Mesenchymal stem cell (in vitro differentiated cells and primary cell): ENCODE results near the gene NXPH4.

ENCODE experiments used
- DNase-seq: peaks from one replicate; pipeline ENCODE4 v3.0.0-alpha.2; 2013
- H2AFZ ChIP-seq: one replicate; pipeline ENCODE4 v1.6.1; 2013; ENCODE audit warnings: low read depth, mild to moderate bottlenecking, control low read depth, inconsistent platforms, low read length, moderate library complexity
- H2AK5ac ChIP-seq: 2 replicates; pipeline ENCODE4 v1.6.1; 2013; ENCODE audit warnings: low read length, moderate library complexity, mild to moderate bottlenecking, inconsistent platforms; ENCODE audit not compliant: severe bottlenecking
- H2BK120ac ChIP-seq: one replicate; pipeline ENCODE4 v1.6.1; 2013; ENCODE audit warnings: low read depth, mild to moderate bottlenecking, inconsistent platforms, low read length, moderate library complexity
- H2BK12ac ChIP-seq, 2 experiments: one replicate each; pipeline ENCODE4 v1.6.1; 2013; ENCODE audit warnings: inconsistent platforms in 2 of 2, low read length in 2 of 2, mild to moderate bottlenecking in 2 of 2, moderate library complexity in 2 of 2, control low read depth in 1 of 2
- H2BK15ac ChIP-seq: one replicate; pipeline ENCODE4 v1.6.1; 2013; ENCODE audit warnings: mild to moderate bottlenecking, low read depth, inconsistent platforms; ENCODE audit not compliant: poor library complexity, severe bottlenecking
- H2BK5ac ChIP-seq: 2 replicates; pipeline ENCODE4 v1.6.1; 2013; ENCODE audit warnings: low read depth, mild to moderate bottlenecking, low read length, control low read depth, inconsistent platforms; ENCODE audit not compliant: poor library complexity, severe bottlenecking
- H3K14ac ChIP-seq, 2 experiments: one replicate each; pipeline ENCODE4 v1.6.1; 2013; ENCODE audit warnings: inconsistent platforms in 2 of 2, low read length in 2 of 2, control low read depth in 1 of 2, mild to moderate bottlenecking in 1 of 2, moderate library complexity in 1 of 2
- H3K18ac ChIP-seq, 2 experiments: one replicate each; pipeline ENCODE4 v1.6.1; 2013; ENCODE audit warnings: inconsistent platforms in 2 of 2, low read length in 2 of 2, control low read depth in 1 of 2, low read depth in 1 of 2, mild to moderate bottlenecking in 1 of 2
- H3K23ac ChIP-seq, 2 experiments: one replicate each; pipeline ENCODE4 v1.6.1; 2013; ENCODE audit warnings: inconsistent platforms in 2 of 2, low read length in 2 of 2, mild to moderate bottlenecking in 2 of 2, moderate library complexity in 2 of 2, control low read depth in 1 of 2
- H3K27ac ChIP-seq: 2 replicates; pipeline ENCODE4 v1.5.1; 2013; ENCODE audit warnings: mild to moderate bottlenecking, moderate library complexity, low read length, control low read depth, inconsistent platforms; ENCODE audit not compliant: poor library complexity, severe bottlenecking
- H3K27me3 ChIP-seq, 2 experiments: 2 replicates each; pipeline versions ENCODE4 v1.6.1 to v1.7.0; 2013; ENCODE audit warnings: low read length in 2 of 2, mild to moderate bottlenecking in 2 of 2, moderate library complexity in 2 of 2, control low read depth in 1 of 2, inconsistent platforms in 1 of 2; ENCODE audit not compliant: control insufficient read depth in 1 of 2, insufficient read depth in 1 of 2
- H3K36me3 ChIP-seq, 2 experiments: 2 replicates each; pipeline versions ENCODE4 v1.6.1 to v1.7.0; 2013; ENCODE audit warnings: low read length in 2 of 2, control low read depth in 1 of 2, inconsistent platforms in 1 of 2, low read depth in 1 of 2, mild to moderate bottlenecking in 1 of 2; ENCODE audit not compliant: insufficient read depth in 2 of 2, control insufficient read depth in 1 of 2
- H3K4ac ChIP-seq, 2 experiments: one replicate each; pipeline ENCODE4 v1.6.1; 2013; ENCODE audit warnings: inconsistent platforms in 2 of 2, low read length in 2 of 2, mild to moderate bottlenecking in 2 of 2, moderate library complexity in 2 of 2, control low read depth in 1 of 2, low read depth in 1 of 2
- H3K4me1 ChIP-seq: 2 replicates; pipeline ENCODE4 v1.6.1; 2013; ENCODE audit warnings: low read depth, low read length, control low read depth; ENCODE audit not compliant: control insufficient read depth, insufficient read depth
- H3K4me2 ChIP-seq: 2 replicates; pipeline ENCODE4 v1.6.1; 2013; ENCODE audit warnings: low read length, mild to moderate bottlenecking, inconsistent platforms; ENCODE audit not compliant: poor library complexity, severe bottlenecking
- H3K4me3 ChIP-seq, 2 experiments: 2 replicates each; pipeline versions ENCODE4 v1.5.1 to v1.7.0; 2013; ENCODE audit warnings: low read length in 2 of 2, mild to moderate bottlenecking in 2 of 2, control low read depth in 1 of 2, low read depth in 1 of 2; ENCODE audit not compliant: insufficient read depth in 1 of 2
- H3K79me1 ChIP-seq: replicated peaks from 2 replicates; pipeline ENCODE4 v1.6.1; 2013; ENCODE audit warnings: mild to moderate bottlenecking, control low read depth, low read length, inconsistent platforms; ENCODE audit not compliant: poor library complexity, severe bottlenecking
- H3K9ac ChIP-seq: 2 replicates; pipeline ENCODE4 v1.7.0; 2013; ENCODE audit warnings: mild to moderate bottlenecking, low read length, moderate library complexity
- H3K9me3 ChIP-seq: 2 replicates; pipeline ENCODE4 v1.7.0; 2013; ENCODE audit warnings: mild to moderate bottlenecking, low read length; ENCODE audit not compliant: control insufficient read depth
- H4K8ac ChIP-seq: one replicate; pipeline ENCODE4 v1.6.1; 2013; ENCODE audit warnings: inconsistent platforms, mild to moderate bottlenecking, low read length, moderate library complexity
- H4K91ac ChIP-seq: one replicate; pipeline ENCODE4 v1.6.1; 2013; ENCODE audit warnings: mild to moderate bottlenecking, low read length, inconsistent platforms
- WGBS: methylation state at CpG from one replicate; pipeline ENCODE4 v1.1.7; 2013; ENCODE audit warnings: mixed read lengths; 5-methylcytosine and 5-hydroxymethylcytosine counted together

NXPH4 gene

DNA sequence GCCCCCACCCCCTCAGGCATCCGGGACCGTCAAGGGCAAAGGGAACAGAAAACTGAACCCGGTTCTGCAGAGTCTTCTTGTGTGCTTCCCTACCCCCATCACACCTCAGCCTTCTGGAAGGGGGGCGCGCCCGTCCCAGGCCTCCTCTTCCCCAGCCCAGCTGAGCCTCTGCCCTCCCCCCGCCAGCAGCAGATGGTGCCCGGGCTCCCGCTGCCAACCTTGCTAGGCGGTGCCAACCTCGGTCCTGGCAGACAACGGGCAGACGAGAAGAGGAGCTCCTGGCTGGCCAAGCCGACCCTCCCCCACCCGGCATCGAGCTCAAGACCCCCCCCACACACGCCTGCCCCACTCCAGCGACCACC is 25.7 kb downstream of the NXPH4 start:
- no peak overlapping the region for H3K18ac ChIP-seq
- H3K79me1 ChIP-seq: no peaks in the 10 kb centered on the region
- no peak overlapping the region for H4K8ac ChIP-seq
- no peak overlapping the region for H3K27ac ChIP-seq
- H4K91ac ChIP-seq: no peak overlapping the region
- H3K9me3 ChIP-seq: no peaks in the 10 kb centered on the region
- no peak for DNase-seq
- no peak overlapping the region for H2AFZ ChIP-seq
- no peak overlapping the region for H2BK120ac ChIP-seq
- WGBS: 8% methylated on average over 18 of the region's 18 CpGs
- no peak overlapping the region for H2BK15ac ChIP-seq
- H2BK5ac ChIP-seq: no peak overlapping the region
- H3K27me3 ChIP-seq: peaks cover 42 to 70% of the 10 kb centered on the region in 2 experiments
- no peak overlapping the region for H3K4me3 ChIP-seq
- H2AK5ac ChIP-seq: no peak overlapping the region
- H2BK12ac ChIP-seq: no peak overlapping the region
- H3K23ac ChIP-seq: no peak overlapping the region
- H3K9ac ChIP-seq: no peak overlapping the region
- peak overlapping the region; percentile 69 for H3K4me2 ChIP-seq
- H3K4me1 ChIP-seq: peaks cover 47% of the 10 kb centered on the region
- H3K4ac ChIP-seq: no peak overlapping the region
- H3K14ac ChIP-seq: no peak overlapping the region
- H3K36me3 ChIP-seq: no peaks in the 10 kb centered on the region

DNA sequence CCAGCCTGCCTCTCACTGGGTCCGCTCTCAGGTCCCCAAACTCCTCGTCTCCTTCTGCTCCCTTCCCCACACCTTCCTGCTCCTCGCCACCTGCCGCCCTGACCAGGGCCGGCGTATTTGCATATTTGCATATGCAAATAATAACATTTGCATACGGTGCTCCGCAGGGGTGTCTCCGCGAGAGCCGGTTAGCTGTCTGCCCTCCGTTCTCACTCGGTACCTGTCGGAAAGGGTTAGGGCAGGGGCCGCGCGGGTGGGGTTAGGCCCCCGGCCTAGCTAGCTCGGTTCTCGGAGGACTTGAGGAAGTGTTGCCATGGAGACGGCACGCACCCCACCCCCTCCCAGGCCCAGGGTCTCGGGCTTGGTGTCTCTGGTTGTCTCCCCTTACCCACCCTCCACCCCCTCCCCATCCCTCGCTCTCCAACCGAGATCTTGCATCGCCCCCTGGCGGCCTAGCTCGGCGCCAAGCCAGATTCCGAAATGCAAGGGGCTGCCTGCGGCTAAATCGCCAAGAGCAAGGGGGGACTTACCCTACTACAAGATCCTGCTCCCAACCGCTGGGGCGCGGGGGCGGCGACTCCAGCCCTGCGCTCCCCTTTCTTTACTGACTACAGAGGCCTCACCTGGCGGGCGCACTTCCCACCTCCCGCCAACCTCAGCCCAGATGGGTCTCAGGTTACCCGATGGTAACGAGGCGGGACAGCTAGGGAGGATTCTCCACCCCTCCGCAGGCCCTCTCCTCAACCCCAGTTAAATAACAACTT is 26.3 kb downstream of the NXPH4 start:
- peak overlapping the region; percentile 69 for H3K4me2 ChIP-seq
- no peak overlapping the region for H4K8ac ChIP-seq
- H3K4ac ChIP-seq: no peak overlapping the region
- no peak overlapping the region for H2BK12ac ChIP-seq
- no peak overlapping the region for H2AK5ac ChIP-seq
- H2BK15ac ChIP-seq: no peak overlapping the region
- H3K9ac ChIP-seq: peak overlapping the region; percentile 57
- no peak overlapping the region for H4K91ac ChIP-seq
- WGBS: 2% methylated on average over 41 of the region's 45 CpGs
- no peak overlapping the region for H3K14ac ChIP-seq
- peak overlapping the region; percentile 19 to 59 for H3K4me3 ChIP-seq
- H3K27me3 ChIP-seq: peaks cover 37 to 65% of the 10 kb centered on the region in 2 experiments
- H3K36me3 ChIP-seq: no peaks in the 10 kb centered on the region
- no peaks in the 10 kb centered on the region for H3K79me1 ChIP-seq
- no peak overlapping the region for H2BK5ac ChIP-seq
- no peaks in the 10 kb centered on the region for H3K9me3 ChIP-seq
- no peak overlapping the region for H3K18ac ChIP-seq
- DNase-seq: peak; percentile 63
- H2AFZ ChIP-seq: no peak overlapping the region
- no peak overlapping the region for H2BK120ac ChIP-seq
- H3K27ac ChIP-seq: no peak overlapping the region
- H3K4me1 ChIP-seq: peaks cover 44% of the 10 kb centered on the region
- peak overlapping the region in 1 of 2 experiments; percentile 86 for H3K23ac ChIP-seq

DNA sequence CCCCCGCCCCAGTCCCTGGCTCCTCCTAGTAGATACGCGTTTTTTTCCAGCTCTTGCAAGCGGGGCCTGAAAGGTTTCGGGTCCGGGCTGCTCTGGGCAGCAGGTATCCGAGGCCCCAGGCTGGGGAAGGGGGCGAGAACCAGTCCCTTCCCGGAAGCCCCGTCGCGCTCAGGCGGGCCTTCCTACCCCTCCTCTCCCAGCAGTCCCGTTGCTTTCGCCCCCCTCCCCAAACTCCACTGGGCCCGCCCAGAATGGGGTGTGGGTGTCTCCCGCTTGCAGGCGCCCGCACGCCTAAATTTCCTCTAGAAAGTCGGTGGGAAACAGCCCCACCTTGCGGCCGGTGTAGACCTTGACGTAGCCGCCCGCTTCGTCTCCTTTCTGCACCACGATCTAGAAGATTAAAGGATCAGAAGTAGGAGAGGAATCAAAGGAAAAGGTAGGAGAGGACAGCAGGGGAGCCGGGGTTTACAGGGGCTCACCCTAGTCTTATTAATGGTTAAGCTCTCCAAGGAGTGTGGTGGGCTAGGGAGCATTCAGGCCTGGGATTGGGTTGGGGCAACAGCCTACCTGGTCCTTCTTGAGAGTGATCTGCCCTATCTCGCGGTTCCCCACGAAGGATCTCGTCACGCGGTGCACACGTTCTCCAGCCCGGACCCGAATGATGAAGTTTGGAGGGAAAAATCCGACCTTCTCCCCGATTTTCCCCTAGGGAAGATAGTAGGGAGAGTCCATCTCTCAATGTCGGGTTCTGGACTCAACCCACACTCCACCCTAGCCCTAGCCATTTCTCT is 27.1 kb downstream of the NXPH4 start:
- H2AFZ ChIP-seq: no peak overlapping the region
- H3K4ac ChIP-seq: no peak overlapping the region
- H3K9me3 ChIP-seq: no peaks in the 10 kb centered on the region
- H2BK12ac ChIP-seq: no peak overlapping the region
- H2AK5ac ChIP-seq: no peak overlapping the region
- H3K79me1 ChIP-seq: no peaks in the 10 kb centered on the region
- H4K91ac ChIP-seq: no peak overlapping the region
- no peak overlapping the region for H3K23ac ChIP-seq
- H3K4me1 ChIP-seq: peaks cover 36% of the 10 kb centered on the region
- no peak overlapping the region for H3K18ac ChIP-seq
- no peaks in the 10 kb centered on the region for H3K36me3 ChIP-seq
- H3K27me3 ChIP-seq: peaks cover 37 to 56% of the 10 kb centered on the region in 2 experiments
- H3K4me3 ChIP-seq: peak overlapping the region; percentile 22 to 63
- H2BK15ac ChIP-seq: peak overlapping the region; percentile 15
- no peak overlapping the region for H2BK120ac ChIP-seq
- H3K9ac ChIP-seq: peak overlapping the region; percentile 43
- no peak overlapping the region for H4K8ac ChIP-seq
- no peak overlapping the region for H2BK5ac ChIP-seq
- WGBS: 14% methylated on average over 34 of the region's 41 CpGs
- DNase-seq: peak; percentile 68
- peak overlapping the region; percentile 67 for H3K4me2 ChIP-seq
- no peak overlapping the region for H3K14ac ChIP-seq
- no peak overlapping the region for H3K27ac ChIP-seq

DNA sequence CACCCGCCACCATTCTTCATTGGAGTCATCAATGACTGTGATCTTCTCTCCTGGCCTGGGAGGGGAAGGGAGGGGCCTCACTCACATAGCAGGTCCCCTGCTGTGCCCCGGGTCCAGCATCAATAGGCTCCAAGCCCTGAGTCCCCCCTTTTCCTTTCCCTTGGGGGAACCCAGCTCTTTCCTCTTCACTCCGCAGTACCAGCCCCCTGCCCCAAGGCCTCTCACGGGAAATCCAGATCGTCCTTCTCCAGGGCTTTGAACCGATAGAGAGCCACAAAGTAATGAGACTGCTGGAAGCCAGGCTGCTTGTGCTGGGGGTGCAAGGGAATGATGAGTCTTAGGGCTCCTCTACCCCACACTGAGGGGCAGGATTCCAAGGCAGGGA is 27.7 kb downstream of the NXPH4 start:
- Histone ChIP-seq H3K18ac (no peak overlapping the region), H2AFZ (no peak overlapping the region), H2BK12ac (no peak overlapping the region), H2BK15ac (no peak overlapping the region), H3K79me1 (no peaks in the 10 kb centered on the region), H3K36me3 (no peaks in the 10 kb centered on the region), H3K9me3 (no peaks in the 10 kb centered on the region), H3K27me3 (peaks cover 37 to 53% of the 10 kb centered on the region in 2 experiments), H2BK5ac (no peak overlapping the region), H3K4me2 (no peak overlapping the region), H2AK5ac (no peak overlapping the region), H4K91ac (no peak overlapping the region), H4K8ac (no peak overlapping the region), H3K9ac (no peak overlapping the region), H3K23ac (no peak overlapping the region), H2BK120ac (no peak overlapping the region), H3K4me3 (no peak overlapping the region), H3K27ac (no peak overlapping the region), H3K4me1 (peaks cover 32% of the 10 kb centered on the region), H3K4ac (no peak overlapping the region), H3K14ac (no peak overlapping the region)
- no peak for DNase-seq
- 100% methylated on average over 2 of the region's 6 CpGs for WGBS
